ENCODE measurements around the gene HTRA2. TPM values are rescaled to one million over a fixed set of nuclear protein-coding genes. Genes with fewer than 3 reads are reported as not detected.

The HTRA2 gene
- total RNA-seq, 1 donor from 2014 or later = 42.7 TPM

DNA sequence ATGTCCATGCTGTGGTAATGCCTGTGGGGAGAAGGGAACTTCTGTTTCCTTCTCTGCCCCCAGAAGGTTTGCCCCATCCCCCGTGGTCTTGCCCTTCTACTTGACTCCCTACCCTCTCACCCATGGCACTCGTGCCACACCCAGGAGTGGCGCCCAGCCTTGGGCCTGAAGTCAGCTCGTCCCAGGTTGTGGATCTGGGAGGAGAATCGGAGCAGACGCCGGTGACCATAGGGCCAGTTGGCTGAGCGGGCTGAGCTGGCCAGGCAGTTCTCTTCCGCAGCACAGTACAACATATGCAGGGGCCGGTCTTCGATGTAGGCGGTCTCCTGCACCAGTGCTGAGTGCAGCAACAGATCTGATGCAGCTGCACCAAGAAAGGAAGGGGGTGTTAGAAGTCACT is 4.7 kb downstream of the HTRA2 start:
- TF ChIP-seq, protein P1, sequence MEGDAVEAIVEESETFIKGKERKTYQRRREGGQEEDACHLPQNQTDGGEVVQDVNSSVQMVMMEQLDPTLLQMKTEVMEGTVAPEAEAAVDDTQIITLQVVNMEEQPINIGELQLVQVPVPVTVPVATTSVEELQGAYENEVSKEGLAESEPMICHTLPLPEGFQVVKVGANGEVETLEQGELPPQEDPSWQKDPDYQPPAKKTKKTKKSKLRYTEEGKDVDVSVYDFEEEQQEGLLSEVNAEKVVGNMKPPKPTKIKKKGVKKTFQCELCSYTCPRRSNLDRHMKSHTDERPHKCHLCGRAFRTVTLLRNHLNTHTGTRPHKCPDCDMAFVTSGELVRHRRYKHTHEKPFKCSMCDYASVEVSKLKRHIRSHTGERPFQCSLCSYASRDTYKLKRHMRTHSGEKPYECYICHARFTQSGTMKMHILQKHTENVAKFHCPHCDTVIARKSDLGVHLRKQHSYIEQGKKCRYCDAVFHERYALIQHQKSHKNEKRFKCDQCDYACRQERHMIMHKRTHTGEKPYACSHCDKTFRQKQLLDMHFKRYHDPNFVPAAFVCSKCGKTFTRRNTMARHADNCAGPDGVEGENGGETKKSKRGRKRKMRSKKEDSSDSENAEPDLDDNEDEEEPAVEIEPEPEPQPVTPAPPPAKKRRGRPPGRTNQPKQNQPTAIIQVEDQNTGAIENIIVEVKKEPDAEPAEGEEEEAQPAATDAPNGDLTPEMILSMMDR (conservative IDR thresholded peaks at IDR 0.05) = no peak
- no peak for DNase-seq (ENCODE audit: extremely low spot score, unreplicated experiment)
- no peaks in the 10 kb centered on the region for H3K9me3 Mint-ChIP-seq
- H3K4me3 Mint-ChIP-seq = no peak overlapping the region
- H3K4me1 Mint-ChIP-seq (ENCODE audit: unreplicated experiment) = peaks cover 15% of the 10 kb centered on the region
- H3K36me3 Mint-ChIP-seq = peaks cover 4% of the 10 kb centered on the region
- H3K27me3 Mint-ChIP-seq = no peaks in the 10 kb centered on the region
- no peak overlapping the region for H3K27ac Mint-ChIP-seq

- Mint-ChIP-seq H3K27me3 (no peaks in the 10 kb centered on the region), H3K4me1 (ENCODE audit: unreplicated experiment) (peaks cover 15% of the 10 kb centered on the region), H3K9me3 (no peaks in the 10 kb centered on the region), H3K4me3 (no peak overlapping the region), H3K36me3 (peaks cover 4% of the 10 kb centered on the region), H3K27ac (no peak overlapping the region)
- DNase-seq (ENCODE audit: extremely low spot score, unreplicated experiment) = no peak
- TF ChIP-seq, protein P1 (conservative IDR thresholded peaks at IDR 0.05) = no peak
These were observed 5.8 kb downstream of the HTRA2 start for GRCh38 chr2:74535440-74535965.

GRCh38 chr2:74536166-74536950 is 6.6 kb downstream of the HTRA2 start:
- Mint-ChIP-seq H3K36me3 (peaks cover 4% of the 10 kb centered on the region), H3K9me3 (no peaks in the 10 kb centered on the region), H3K4me1 (ENCODE audit: unreplicated experiment) (peaks cover 7% of the 10 kb centered on the region), H3K27ac (no peak overlapping the region), H3K27me3 (no peaks in the 10 kb centered on the region), H3K4me3 (no peak overlapping the region)
- no peak for DNase-seq (ENCODE audit: extremely low spot score, unreplicated experiment)
- TF ChIP-seq, protein P1 (conservative IDR thresholded peaks at IDR 0.05) = no peak

DNA sequence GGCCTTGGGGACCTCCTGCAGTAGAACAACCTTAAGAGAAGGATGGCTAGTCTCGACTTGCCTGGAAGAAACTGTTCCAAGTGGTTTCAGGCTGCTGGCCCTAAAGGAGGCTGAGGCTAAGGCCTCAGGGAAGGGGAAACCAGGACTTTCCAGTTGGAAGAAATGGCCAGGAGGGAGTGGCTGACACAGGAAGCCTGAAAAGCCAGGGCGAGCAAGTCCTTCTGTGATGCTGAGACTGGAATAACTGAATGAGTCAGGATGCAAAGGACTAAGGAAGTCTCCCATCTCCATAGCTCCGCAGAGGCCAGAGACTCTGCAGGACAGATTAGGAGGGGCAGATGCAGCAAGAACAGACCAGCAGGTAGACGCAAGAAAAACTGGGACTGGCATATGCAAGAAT is 7.4 kb downstream of the HTRA2 start:
- Mint-ChIP-seq H3K4me1 (ENCODE audit: unreplicated experiment) (peaks cover 2% of the 10 kb centered on the region), H3K27me3 (no peaks in the 10 kb centered on the region), H3K4me3 (no peak overlapping the region), H3K9me3 (no peaks in the 10 kb centered on the region), H3K27ac (no peak overlapping the region), H3K36me3 (peaks cover 3% of the 10 kb centered on the region)
- DNase-seq (ENCODE audit: extremely low spot score, unreplicated experiment) = no peak
- TF ChIP-seq, protein P1 (conservative IDR thresholded peaks at IDR 0.05) = no peak

DNA sequence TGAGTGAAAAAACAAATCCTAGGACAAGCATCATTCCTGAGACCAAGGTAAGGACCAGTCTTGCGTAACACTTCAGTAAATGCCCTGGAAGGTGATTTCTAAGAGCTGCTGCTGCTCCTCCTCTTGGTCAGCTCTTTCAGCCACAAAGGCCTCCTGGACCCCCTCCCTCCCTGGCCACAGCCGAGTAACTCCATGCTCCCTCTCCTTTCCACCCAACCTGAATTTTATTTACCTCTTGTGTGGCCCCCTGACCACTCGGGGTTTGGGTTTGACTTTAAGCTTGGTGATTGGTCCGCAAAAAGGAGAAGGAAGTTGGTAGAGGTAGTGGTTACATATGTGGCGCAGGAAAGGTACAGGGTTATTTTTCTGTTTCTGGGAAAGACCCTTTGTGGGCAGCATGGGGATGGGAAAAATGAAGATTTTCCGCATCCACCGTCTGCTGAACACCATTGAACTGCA is 9.2 kb downstream of the HTRA2 start:
- TF ChIP-seq, protein P1 (conservative IDR thresholded peaks at IDR 0.05) = no peak
- Mint-ChIP-seq H3K9me3 (no peaks in the 10 kb centered on the region), H3K4me1 (ENCODE audit: unreplicated experiment) (no peaks in the 10 kb centered on the region), H3K27me3 (no peaks in the 10 kb centered on the region), H3K36me3 (no peaks in the 10 kb centered on the region), H3K4me3 (no peak overlapping the region), H3K27ac (no peak overlapping the region)
- no peak for DNase-seq (ENCODE audit: extremely low spot score, unreplicated experiment)
